GM12875 (cell line): Measurements from ENCODE around the gene SYT7.
A peak's percentile ranks its signal among the peaks of the same experiment; 100 is the strongest.

Experiments
- H3K4me3 ChIP-seq: one replicate; pipeline ENCODE4 v1.5.1; 2011; ENCODE audit warnings: low read depth, low read length, control low read depth
- TF ChIP-seq, protein P1 (sequence below): IDR thresholded peaks from 2 replicates; pipeline ENCODE4 v1.5.1; 2011; ENCODE audit warnings: low read depth, mild to moderate bottlenecking, control low read depth, inconsistent platforms, low read length, moderate library complexity, borderline replicate concordance; ENCODE audit not compliant: insufficient read depth

SYT7 gene

DNA sequence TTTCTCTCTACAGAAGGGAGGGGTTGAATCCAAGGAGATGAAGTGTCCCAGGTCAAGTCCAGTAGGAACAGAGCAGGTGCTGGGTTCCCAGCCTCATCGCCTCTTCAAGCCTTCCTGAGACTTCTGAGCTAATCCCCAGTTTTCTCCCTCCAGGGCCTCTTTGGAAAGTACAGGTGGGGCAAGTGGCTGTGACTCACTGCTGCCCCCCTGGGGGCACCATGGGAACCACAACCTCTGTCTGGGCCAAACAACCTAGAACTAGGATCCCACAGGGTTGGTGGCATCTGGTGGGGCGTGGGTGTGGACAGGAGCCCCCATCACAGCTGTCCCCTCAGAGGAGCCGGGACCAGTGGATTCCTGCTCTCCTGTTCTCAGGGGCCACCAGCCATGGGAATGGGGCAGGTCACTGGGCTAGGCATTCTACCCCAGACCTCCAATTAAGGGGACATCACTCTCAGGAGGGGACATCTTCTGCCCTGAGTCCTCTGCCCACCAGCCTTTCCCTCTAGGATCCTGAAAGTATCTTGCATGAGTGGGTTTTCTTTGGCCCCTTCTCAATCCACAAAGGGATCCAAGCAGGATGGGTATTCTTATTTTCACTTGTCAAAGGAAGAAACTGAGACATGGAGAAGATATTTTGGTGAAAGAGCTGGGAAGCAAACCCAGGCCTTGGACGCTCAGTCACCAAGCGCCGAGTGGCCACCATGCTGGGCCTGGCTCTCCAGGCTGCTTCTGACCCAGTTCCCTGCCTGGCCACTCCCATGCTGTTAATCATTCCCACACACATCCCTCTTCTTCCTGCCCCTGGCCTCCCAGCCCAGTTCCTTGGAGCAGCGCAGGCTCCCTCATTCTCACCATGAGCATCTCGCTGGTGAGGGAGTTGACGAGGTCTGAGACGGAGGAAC lies 48.5 kb downstream of the SYT7 start:
- TF ChIP-seq, protein P1, sequence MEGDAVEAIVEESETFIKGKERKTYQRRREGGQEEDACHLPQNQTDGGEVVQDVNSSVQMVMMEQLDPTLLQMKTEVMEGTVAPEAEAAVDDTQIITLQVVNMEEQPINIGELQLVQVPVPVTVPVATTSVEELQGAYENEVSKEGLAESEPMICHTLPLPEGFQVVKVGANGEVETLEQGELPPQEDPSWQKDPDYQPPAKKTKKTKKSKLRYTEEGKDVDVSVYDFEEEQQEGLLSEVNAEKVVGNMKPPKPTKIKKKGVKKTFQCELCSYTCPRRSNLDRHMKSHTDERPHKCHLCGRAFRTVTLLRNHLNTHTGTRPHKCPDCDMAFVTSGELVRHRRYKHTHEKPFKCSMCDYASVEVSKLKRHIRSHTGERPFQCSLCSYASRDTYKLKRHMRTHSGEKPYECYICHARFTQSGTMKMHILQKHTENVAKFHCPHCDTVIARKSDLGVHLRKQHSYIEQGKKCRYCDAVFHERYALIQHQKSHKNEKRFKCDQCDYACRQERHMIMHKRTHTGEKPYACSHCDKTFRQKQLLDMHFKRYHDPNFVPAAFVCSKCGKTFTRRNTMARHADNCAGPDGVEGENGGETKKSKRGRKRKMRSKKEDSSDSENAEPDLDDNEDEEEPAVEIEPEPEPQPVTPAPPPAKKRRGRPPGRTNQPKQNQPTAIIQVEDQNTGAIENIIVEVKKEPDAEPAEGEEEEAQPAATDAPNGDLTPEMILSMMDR: peak; percentile 97

DNA sequence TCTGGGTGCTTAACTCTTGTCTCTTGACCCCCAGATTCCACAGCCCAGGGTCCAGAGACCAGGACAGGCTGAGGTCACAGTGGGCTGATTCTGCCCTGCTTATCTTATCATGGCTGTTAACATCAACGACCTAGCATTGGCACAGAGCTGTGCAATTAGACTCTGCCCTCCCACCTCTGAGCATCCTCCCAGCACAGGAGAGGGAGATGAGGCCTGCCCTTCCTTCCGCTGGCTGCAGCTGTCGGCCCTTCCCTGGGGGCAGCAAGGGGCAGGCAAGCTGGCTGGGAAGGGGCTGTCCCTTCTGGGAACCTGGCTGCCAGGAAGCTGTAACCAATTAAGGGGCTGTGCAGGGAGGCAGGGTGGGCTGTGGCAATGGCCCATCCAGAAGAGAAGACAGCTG lies 49.8 kb downstream of the SYT7 start:
- H3K4me3 ChIP-seq: no peak overlapping the region
- TF ChIP-seq, protein P1: no peak

More for the DNA sequence above, 48.5 kb downstream of the SYT7 start:
- H3K4me3 ChIP-seq: no peak overlapping the region

DNA sequence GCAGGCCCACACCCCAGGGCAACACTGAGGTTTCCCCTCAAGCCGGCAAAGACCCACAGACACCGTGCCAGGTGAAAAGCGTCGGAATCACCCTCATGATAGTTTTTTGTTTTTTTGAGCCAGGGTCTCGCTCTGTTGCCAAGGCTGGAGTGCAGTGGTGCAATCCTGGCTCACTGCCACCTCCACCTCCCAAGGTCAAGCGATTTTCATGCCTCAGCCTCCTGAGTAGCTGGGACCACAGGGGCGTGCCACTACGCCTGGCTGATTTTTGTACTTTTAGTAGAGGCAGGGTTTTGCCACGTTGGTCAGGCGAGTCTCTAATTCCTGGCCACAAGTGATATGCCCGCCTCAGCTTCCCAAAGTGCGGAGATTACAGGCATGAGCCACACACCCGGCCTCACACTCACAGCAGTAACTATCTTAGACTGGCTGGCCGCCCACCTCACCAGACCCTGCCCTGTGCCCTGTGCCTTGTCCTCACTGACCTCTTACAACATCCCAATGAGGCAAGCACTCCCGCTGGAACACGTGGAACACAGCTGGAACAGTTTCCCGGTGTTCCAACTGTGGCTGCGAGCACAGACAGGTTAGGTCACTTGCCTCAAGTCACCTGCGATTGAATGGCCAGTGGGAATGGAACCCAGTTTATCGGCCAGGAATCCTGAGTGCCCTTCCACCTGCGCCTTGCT lies 51.2 kb downstream of the SYT7 start:
- no peak overlapping the region for H3K4me3 ChIP-seq
- TF ChIP-seq, protein P1: no peak

DNA sequence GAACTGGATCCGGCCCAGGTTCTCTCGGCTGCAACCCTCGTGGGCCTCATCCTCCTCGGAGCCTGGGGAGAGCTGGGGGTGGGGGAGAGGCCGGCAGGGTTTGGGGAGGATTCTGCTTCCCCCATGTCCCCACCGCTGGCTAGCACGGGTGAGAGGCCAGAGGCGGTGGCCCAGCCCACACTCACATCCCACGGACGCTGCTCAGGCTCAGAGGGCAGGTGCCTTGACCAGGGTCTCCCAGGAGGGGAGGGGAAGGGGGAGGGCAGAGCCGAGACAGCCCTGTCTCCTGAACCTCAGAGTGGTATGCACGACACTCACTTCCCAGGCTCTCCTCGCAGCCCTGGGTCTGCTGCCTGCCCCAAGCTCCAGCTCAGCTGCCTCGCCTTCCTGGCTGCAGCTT lies 52.8 kb downstream of the SYT7 start:
- TF ChIP-seq, protein P1: no peak
- H3K4me3 ChIP-seq: no peak overlapping the region

DNA sequence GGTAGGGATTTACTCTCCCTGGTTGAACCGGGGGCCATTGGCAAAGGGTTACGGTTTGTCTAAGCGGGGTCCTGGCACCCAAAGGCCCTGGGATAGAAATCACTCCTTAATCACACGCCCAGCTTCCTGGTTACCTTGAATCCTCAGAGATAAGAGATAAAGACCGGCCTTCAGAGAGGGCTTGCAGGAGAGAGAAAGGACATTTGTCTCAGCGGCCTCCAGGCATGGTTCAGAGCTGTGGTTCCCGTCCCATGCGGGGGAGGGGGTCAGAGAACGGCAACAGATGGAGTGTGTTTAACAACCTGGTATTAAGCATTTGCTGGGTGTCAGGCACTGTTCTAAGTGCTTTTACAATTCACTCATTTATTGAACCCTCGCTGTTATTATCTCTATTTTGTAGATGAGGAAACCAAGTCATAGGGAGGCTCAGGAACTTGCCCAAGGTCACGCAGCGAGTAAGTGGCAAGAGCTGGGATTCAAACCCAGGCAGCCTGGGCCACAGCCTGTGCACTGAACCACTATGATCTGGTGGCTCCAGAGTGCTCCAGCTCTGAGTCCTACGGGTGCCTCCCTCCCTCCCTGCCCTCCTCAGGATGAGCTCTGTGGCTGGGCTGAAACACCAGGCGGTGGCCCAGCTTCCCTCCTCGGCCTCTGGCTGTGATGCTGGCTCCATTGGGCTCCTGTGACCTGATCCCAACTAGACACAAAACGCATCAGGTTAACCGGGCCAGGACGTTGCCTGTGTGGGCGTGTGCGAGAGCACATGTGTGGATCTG lies 53.7 kb downstream of the SYT7 start:
- TF ChIP-seq, protein P1: no peak
- H3K4me3 ChIP-seq: no peak overlapping the region

DNA sequence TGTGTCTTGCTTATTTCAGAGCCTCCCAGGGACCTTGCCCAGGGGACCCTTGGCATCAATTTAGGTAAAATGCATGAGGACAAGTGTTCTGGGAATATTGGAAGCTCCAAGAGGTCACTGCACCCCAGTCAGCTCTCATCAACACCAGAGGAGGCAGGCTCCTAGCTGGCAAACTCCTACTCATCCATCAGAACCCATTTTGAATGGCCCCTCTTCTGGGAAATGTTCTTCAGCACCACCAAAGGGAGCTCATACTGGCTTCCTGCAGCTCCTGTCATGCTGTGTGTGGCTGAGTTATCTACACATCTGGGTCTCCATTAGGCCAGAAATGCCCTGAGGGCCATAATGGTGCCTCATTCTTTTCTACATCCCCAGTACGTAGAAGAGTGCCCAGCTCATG lies 54.6 kb downstream of the SYT7 start:
- TF ChIP-seq, protein P1: no peak
- no peak overlapping the region for H3K4me3 ChIP-seq
